GM18507 (cell line): ENCODE results near the gene COL20A1.

Experiments used
- DNase-seq: peaks from one replicate; pipeline ENCODE4 v3.0.0; 2011; ENCODE audit warnings: low read depth; ENCODE audit not compliant: insufficient read length; ENCODE audit errors: extremely low spot score
- FAIRE-seq: peaks from 2 replicates; lab custom pipeline; 2011; peaks lifted over from hg19 to GRCh38; lab: Jason Lieb, UNC

Gene COL20A1

DNA sequence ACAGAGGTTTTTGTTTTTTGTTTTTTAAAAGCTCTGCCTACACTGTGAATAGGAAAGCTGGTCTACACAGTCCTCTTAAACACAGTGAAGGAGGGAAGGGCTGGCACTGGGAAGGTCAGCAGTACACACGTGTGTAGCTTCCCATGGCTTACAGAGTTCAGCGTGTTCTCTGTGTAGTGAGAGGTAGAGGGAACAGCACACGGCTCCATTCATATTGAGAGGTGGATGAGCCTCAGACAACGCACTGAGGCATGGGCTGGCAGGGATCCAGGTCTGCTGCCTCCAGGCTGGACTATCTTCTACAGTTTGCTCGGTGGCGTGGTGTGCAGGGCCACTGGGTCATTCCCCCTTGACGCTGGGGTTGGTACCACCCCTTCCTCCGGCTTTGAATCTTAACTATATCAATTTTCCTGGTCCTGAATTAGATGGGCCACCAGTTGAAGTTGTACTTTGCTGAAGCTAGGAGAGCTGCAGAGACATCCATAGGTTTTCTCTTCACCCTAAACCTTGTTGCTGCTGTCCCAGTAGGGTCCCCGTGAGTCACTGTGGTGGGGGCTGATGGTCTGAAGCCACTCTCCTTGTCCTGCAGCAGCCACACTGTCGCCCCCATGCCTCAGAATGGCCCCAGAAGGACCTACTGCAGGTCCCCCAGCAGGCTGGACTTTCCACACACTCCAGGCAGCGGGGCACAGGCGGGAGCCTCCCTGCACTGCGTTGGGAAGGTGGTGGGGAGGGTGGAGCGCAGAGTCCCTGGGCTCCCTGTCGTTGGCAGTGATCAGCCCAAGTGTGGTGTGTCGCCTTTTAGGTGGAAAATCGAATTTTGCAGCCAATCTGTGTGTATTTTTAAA is 18.4 kb upstream of the COL20A1 start:
- DNase-seq (no peak), FAIRE-seq (no peak)

GRCh38 chr20:63275825-63276224 is 17.2 kb upstream of the COL20A1 start:
- no peak for DNase-seq
- no peak for FAIRE-seq

GRCh38 chr20:63276956-63277355 is 16.0 kb upstream of the COL20A1 start:
- FAIRE-seq (no peak), DNase-seq (no peak)

GRCh38 chr20:63277466-63278272 is 15.3 kb upstream of the COL20A1 start:
- FAIRE-seq (no peak), DNase-seq (no peak)

DNA sequence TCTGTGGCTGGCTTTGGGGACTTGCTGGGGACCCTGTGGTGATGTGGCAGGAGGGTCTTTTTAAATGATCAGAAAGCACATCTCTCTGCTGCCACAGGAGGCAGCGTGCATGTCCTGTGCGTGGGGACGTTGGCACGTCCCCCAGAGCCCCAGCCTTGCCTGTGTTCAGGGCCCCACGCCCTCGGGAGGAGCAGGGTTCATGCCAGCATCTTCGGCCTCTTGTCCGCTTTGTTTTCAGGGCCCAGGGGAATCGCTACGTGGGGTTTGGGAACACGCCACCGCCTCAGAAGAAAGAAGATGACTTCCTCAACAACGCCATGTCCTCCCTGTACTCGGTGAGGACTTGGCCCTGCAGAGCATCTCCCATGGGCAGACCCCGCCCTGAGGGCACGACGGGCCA is 14.3 kb upstream of the COL20A1 start:
- DNase-seq (no peak), FAIRE-seq (no peak)

- DNase-seq (no peak), FAIRE-seq (no peak)
Measured at GRCh38 chr20:63279931-63280330, 13.1 kb upstream of the COL20A1 start.

DNA sequence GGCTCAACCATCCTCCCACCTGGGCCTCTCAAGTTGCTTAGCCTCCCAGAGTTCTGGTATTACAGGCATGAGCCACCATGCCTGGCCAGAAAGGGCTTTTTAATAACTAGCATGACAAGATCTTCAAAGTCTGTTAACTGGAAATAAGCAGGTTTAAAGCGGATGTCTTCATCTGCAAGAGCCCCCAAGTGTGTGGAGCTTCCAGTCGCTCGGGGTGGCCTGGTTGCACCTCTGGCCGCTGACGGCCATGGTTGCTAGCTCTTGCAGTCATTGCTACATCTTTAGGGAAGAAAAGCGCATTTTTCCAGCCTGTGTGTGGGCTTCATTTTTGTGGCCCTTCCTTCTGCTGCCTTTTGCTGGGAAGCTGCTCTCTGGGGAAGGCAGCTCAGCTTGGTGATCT is 12.6 kb upstream of the COL20A1 start:
- DNase-seq: no peak
- no peak for FAIRE-seq

GRCh38 chr20:63280929-63281545 is 11.9 kb upstream of the COL20A1 start:
- DNase-seq: no peak

GRCh38 chr20:63281742-63282665 is 11.0 kb upstream of the COL20A1 start:
- DNase-seq: no peak
- FAIRE-seq: no peak

More at GRCh38 chr20:63280929-63281545, 11.9 kb upstream of the COL20A1 start:
- FAIRE-seq: no peak

GRCh38 chr20:63282946-63283345 is 10.0 kb upstream of the COL20A1 start:
- FAIRE-seq (no peak), DNase-seq (no peak)

GRCh38 chr20:63283397-63284082 is 9.4 kb upstream of the COL20A1 start:
- FAIRE-seq (no peak), DNase-seq (no peak)

DNA sequence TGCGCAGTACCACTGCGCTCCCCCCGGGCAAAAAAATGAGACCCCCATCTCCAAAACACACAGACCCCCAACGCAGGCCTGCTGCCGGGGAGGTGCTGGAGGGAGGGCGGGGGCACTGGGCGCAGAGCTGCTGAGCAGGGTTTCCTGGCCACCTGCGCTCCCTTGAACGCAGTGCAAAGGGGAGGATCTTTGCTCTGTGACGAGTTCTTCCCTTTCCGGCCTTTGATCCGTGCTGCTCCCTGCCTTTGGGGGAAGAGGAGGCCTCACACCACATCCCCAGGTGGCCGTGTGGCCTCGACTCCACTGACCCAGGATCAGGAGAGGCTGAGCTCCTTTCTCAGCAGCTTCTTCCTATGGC is 8.9 kb upstream of the COL20A1 start:
- FAIRE-seq (no peak), DNase-seq (no peak)

- DNase-seq: no peak
- no peak for FAIRE-seq
Measured at GRCh38 chr20:63284544-63284949, 8.4 kb upstream of the COL20A1 start.

DNA sequence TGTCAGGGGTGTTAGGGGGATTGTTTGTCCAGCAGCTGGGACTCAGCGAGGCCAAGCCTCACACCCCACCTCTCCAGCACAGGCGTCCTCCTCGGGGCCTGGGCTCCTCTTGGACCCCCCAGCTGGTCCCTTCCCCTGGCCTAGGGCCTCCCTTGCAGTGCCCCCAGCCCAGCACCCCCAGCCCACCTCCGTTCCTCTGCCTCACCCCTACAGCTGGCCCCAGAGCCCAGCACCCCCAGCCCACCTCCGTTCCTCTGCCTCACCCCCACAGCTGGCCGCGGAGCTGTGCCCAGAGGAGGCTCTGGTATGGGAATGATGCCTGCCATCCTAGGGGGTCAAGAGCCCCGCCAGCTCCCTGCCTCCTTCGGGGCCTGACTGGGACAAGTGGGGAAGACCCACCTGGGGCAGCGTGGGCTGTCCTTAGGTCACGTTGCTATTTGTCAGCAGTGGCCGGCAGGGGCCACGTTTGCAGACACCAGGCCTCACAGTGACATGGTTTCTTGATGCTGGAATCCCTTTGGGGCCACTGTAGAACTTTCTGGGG is 7.9 kb upstream of the COL20A1 start:
- FAIRE-seq (no peak), DNase-seq (no peak)

- DNase-seq (no peak), FAIRE-seq (no peak)
Measured at GRCh38 chr20:63285636-63286615, 7.1 kb upstream of the COL20A1 start.

DNA sequence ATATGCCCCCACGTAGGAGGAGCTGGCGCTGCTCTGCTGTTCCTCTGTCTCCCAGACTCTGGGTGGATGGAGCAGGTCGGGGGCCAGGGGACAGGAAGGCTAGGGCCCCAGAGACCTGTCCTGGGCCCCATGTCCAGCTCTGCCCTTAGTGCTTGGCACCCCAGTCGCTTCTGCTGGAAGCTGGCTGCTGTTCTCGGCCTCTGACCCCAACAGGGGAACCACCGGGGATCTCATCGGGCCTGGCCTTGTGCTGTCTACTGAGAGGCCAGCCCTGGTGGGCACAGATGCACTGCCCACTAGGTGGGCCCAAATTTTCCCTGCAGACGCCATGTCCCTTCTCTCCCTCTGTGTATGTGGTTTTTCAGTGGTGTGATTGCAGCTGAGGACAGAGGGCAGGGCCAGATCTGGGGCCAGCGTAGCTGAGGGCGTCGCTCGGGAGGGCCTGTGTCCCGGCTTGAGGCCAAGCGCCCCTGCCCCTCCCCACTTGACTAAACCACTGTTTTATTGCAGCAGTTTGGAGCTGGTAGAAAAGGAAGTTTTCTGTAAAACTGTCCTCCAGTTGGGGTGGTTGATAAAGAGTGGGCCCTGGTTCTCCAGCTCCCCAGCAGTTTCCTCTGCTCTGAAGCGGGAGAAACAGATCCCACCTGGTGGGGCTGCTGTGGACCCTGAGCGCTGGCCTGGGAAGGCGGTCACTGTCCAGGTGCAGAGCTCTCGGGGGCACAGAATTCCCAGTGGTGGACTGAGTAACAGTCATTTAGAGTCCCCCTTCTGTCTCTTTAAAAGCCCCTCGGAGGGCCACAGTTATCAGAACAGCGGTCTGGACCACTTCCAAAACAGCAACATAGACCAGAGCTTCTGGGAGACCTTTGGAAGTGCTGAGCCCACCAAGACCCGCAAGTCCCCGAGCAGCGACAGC is 5.9 kb upstream of the COL20A1 start:
- DNase-seq: no peak
- FAIRE-seq: no peak
